HG03025 (cell line): ENCODE results near the gene MIGA2.
"Not testable (repeated sequence)": the region's sequence is repeated elsewhere in the genome, so short reads cannot be mapped to it uniquely, and the experiment has no call there.

Source experiments
- ATAC-seq: cut with Tn5 transposase; IDR thresholded peaks from one replicate; pipeline ENCODE4 v1.9.1; 2021; ENCODE audit warnings: mild to moderate bottlenecking, moderate library complexity; ENCODE audit not compliant: unreplicated experiment, low FRiP score

Gene MIGA2

DNA sequence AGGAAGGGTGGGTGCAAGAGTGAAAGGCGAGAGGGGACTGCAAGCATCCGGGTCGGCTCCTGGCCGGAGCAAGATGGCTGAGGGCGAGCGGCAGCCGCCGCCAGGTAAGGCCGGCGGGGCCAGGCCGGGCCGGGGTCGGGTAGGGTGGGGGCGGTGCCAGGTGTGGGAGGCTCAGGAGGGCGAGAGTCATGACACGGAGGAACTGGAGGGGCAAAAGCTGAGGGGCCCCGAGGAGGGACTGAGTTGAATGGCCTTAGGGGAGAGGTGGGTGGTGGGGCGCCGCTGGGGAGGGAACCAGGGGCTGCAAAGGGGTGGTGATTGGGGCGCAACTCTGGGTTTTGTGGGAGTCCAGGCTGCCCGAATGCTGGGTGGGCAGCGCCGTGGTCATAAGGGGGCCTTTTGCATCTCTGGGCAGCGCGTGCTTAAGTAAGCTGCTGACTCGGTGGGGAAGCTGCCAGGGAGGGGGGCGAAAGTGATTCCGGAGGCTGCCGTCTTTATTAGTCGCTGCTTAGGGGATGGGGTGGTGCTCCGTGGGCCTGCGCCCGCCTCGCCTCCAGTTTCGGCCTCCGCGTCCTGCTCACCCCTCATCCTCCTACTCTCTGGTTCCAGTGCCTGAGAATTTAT is 75.2 kb downstream of the MIGA2 start:
- ATAC-seq = peak; percentile 22

DNA sequence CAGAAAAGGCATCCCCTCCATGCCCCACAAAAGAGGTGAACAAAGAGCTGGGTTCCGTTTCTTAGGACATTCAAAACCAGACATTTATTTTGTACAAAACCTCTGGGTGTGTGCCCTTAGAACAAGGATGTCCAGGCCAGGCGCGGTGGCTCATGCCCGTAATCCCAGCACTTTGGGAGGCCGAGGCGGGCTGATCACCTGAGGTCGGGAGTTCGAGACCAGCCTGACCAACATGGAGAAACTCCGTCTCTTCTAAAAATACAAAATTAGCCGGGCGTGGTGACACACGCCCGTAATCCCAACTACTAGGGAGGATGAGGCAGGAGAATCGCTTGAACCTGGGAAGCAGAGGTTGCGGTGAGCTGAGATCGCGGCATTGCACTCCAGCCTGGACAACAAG is 76.1 kb downstream of the MIGA2 start:
- ATAC-seq = not testable (repeated sequence)

DNA sequence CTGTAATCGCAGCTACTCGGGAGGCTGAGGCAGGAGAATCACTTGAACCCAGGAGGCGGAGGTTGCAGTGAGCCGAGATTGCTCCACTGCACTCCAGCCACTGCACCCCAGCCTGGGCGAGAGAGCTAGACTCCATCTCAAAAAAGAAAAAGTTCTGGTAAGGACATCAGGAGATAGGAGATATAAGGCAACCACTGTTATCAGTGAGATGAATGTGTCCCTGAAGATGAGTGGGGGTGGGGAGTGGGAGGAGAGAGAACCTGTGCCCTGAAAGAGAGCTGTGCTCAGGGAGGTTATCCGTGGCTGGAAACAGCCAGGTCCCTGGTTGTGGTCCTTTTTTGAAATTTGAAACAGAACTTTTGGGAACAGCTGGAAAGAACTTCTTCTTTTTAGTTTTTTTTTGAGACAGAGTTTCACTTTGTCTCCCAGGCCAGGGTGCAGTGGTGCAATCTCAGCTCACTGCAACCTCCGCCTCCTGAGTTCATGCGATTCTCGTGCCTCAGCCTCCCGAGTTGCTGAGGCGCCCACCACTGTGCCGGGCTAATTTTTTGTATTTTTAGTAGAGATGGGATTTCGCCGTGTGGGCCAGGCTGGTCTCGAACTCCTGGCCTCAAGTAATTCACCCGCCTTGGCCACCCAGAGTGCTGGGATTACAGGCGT is 77.3 kb downstream of the MIGA2 start:
- ATAC-seq = no peak

DNA sequence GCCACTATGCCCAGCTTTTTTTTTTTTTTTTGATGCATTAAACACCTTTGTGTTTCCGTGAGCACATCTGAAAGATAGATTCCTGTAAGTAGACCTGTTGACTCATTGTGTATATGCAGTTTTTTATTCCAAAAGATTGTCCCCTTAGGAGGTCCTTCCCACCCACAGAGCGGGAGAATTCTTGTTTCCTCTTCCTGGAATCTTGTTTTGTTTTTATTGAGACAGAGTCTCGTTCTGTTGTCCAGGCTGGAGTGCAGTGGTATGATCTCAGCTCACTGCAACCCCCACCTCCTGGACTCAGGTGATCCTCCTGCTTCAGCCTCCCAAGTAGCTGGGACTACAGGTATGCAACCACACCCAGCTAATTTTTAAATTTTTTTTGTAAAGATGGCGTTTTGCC is 82.4 kb downstream of the MIGA2 start:
- no peak for ATAC-seq

DNA sequence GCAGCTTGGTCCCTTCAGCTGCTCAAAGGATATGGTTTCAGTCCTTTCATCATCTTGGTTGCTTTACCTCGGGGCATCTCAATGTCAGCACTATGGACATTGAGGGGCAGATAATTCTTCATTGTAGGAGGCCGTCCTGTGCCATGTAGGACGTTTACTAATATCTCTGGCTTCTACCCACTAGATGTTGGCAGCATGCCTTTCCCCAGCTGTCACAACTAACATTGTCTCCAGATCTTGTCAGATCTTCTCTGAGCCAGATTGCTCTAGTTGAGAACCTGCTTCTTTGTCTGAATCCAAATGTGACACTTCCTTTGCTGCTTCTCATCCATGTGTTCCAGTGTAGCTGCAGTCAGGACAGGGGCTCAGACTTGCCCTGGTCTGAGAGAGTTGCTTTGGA is 85.1 kb downstream of the MIGA2 start:
- ATAC-seq = no peak
